IMR-90 (cell line): ENCODE results near the gene UCP1. TPM values are rescaled to one million over a fixed set of nuclear protein-coding genes. Genes with fewer than 3 reads are reported as not detected.

Experiments used
- ATAC-seq: fragments of 200-7000 bp; cut with Tn5 transposase; 2 replicates; pipeline ENCODE4 v1.9.1; 2020; ENCODE audit warnings: low read depth, mild to moderate bottlenecking, moderate library complexity
- BruUV-seq: library from RNA; stranded (reverse); fragments of 400-500 nt; replicated peaks from 2 replicates; lab custom pipeline; 2021; lab: Mats Ljungman, UMichigan
- CTCF ChIA-PET: fragments of 300-600 bp; formaldehyde crosslinking; extraction: SDS; loops from one replicate; lab custom pipeline; 2021; ENCODE audit warnings: antibody characterized with exemption; lab: Yijun Ruan, JAX
- POLR2A ChIA-PET: fragments of 300-600 bp; sonication (Branson Sonifier 250); formaldehyde crosslinking; loops from one replicate; lab custom pipeline; 2022; ENCODE audit warnings: antibody characterized with exemption; ENCODE audit not compliant: unreplicated experiment; lab: Charles Lee
- DNase-seq: peaks from one replicate; pipeline ENCODE4 v3.0.0; 2013
- H2AFZ ChIP-seq: replicated peaks from 2 replicates; pipeline ENCODE3; 2013; ENCODE audit warnings: low read length, mild to moderate bottlenecking; ENCODE audit not compliant: poor library complexity
- H2AK5ac ChIP-seq: 2 replicates; pipeline ENCODE4 v1.6.1; 2013; ENCODE audit warnings: low read depth, low read length, inconsistent platforms
- H2AK9ac ChIP-seq: replicated peaks from 2 replicates; pipeline ENCODE3; 2013; ENCODE audit warnings: mild to moderate bottlenecking, low read depth, low read length, moderate library complexity; ENCODE audit not compliant: poor library complexity
- H2BK120ac ChIP-seq: 2 replicates; pipeline ENCODE4 v1.6.1; 2013; ENCODE audit warnings: low read depth, low read length, inconsistent platforms
- H2BK15ac ChIP-seq: 3 replicates; pipeline ENCODE4 v1.6.1; 2013; ENCODE audit warnings: low read depth, low read length, inconsistent platforms
- H2BK20ac ChIP-seq: 2 replicates; pipeline ENCODE4 v1.6.1; 2013; ENCODE audit warnings: low read depth, mild to moderate bottlenecking, inconsistent platforms, low read length, moderate library complexity
- H2BK5ac ChIP-seq: 2 replicates; pipeline ENCODE4 v1.6.1; 2013; ENCODE audit warnings: mild to moderate bottlenecking, low read depth, low read length, inconsistent platforms; ENCODE audit not compliant: poor library complexity, severe bottlenecking
- H3K14ac ChIP-seq: replicated peaks from 2 replicates; pipeline ENCODE4 v1.6.1; 2013; ENCODE audit warnings: low read depth, low read length, inconsistent platforms
- H3K18ac ChIP-seq: 2 replicates; pipeline ENCODE4 v1.6.1; 2013; ENCODE audit warnings: low read depth, low read length, control low read depth
- H3K23ac ChIP-seq: 2 replicates; pipeline ENCODE4 v1.6.1; 2013; ENCODE audit warnings: low read depth, low read length, inconsistent platforms
- H3K27ac ChIP-seq: 2 replicates; pipeline ENCODE4 v1.5.1; 2013; ENCODE audit warnings: mild to moderate bottlenecking, control low read depth, low read length; ENCODE audit not compliant: insufficient read depth
- H3K27me3 ChIP-seq: 2 replicates; pipeline ENCODE4 v1.6.1; 2013; ENCODE audit warnings: low read length; ENCODE audit not compliant: control insufficient read depth, insufficient read depth
- H3K36me3 ChIP-seq: 2 replicates; pipeline ENCODE4 v1.6.1; 2013; ENCODE audit warnings: low read length, mixed read lengths; ENCODE audit not compliant: control insufficient read depth, insufficient read depth
- H3K4ac ChIP-seq: 2 replicates; pipeline ENCODE4 v1.6.1; 2013; ENCODE audit warnings: low read depth, low read length, inconsistent platforms
- H3K4me1 ChIP-seq: 2 replicates; pipeline ENCODE4 v1.6.1; 2013; ENCODE audit warnings: low read length, mixed read lengths; ENCODE audit not compliant: control insufficient read depth, insufficient read depth
- H3K4me2 ChIP-seq: 2 replicates; pipeline ENCODE4 v1.6.1; 2013; ENCODE audit warnings: low read depth, mild to moderate bottlenecking, control low read depth, low read length, moderate library complexity
- H3K4me3 ChIP-seq: 2 replicates; pipeline ENCODE4 v1.5.1; 2013; ENCODE audit warnings: low read depth, mild to moderate bottlenecking, control low read depth, low read length, moderate library complexity; ENCODE audit not compliant: insufficient read depth
- H3K56ac ChIP-seq: 2 replicates; pipeline ENCODE4 v1.6.1; 2013; ENCODE audit warnings: low read length, inconsistent platforms; ENCODE audit not compliant: insufficient read depth; ENCODE audit errors: extremely low read depth
- H3K79me1 ChIP-seq, 2 experiments: 2 replicates each; pipeline ENCODE4 v1.6.1; 2013; ENCODE audit warnings: low read length in 2 of 2, inconsistent platforms in 1 of 2, low read depth in 1 of 2
- H3K9ac ChIP-seq: 2 replicates; pipeline ENCODE4 v1.6.1; 2013; ENCODE audit warnings: low read depth, low read length, control low read depth
- H3K9me1 ChIP-seq: 2 replicates; pipeline ENCODE4 v1.6.1; 2013; ENCODE audit warnings: low read length, inconsistent platforms; ENCODE audit not compliant: insufficient read depth
- H3K9me3 ChIP-seq: 2 replicates; pipeline ENCODE4 v1.6.1; 2013; ENCODE audit warnings: low read length; ENCODE audit not compliant: control insufficient read depth, insufficient read depth
- H4K20me1 ChIP-seq: 2 replicates; pipeline ENCODE4 v1.6.1; 2013; ENCODE audit warnings: low read length, inconsistent platforms; ENCODE audit not compliant: insufficient read depth
- H4K5ac ChIP-seq: 2 replicates; pipeline ENCODE4 v1.6.1; 2013; ENCODE audit warnings: mild to moderate bottlenecking, low read depth, low read length, control low read depth
- H4K8ac ChIP-seq, 2 experiments: 2 replicates each; pipeline ENCODE4 v1.6.1; 2013; ENCODE audit warnings: low read depth in 2 of 2, low read length in 2 of 2, control low read depth in 1 of 2, inconsistent platforms in 1 of 2
- H4K91ac ChIP-seq: 2 replicates; pipeline ENCODE4 v1.6.1; 2013; ENCODE audit warnings: low read depth, low read length, inconsistent platforms; ENCODE audit not compliant: insufficient read depth
- CEBPB ChIP-seq: IDR thresholded peaks from 2 replicates; pipeline ENCODE4 v1.6.1; 2012; ENCODE audit warnings: low read depth, low read length, improper control_type of control experiment
- FOS ChIP-seq: fragments of 150-350 bp; IDR thresholded peaks from 2 replicates; pipeline ENCODE4 v1.6.1; 2016; ENCODE audit warnings: low read depth, low read length
- WGBS, 2 experiments: methylation state at CpG; one replicate each; pipeline versions ENCODE4 v1.1.5 to v1.1.7; 2013; ENCODE audit warnings: missing lambda C conversion rate in 2 of 2; ENCODE audit not compliant: insufficient read length in 1 of 2; ENCODE audit errors: extremely low coverage in 2 of 2; 5-methylcytosine and 5-hydroxymethylcytosine counted together
- dilution Hi-C: fragments of 300-500 bp; cut with HindIII; formaldehyde crosslinking; loops from one replicate; pipeline ENCODE4 v1.14.3; 2018; ENCODE audit warnings: low sequenced_read_pairs; ENCODE audit not compliant: unreplicated experiment
- in situ Hi-C: fragments of 300-500 bp; cut with MboI; formaldehyde crosslinking; loops from 3 replicates; pipeline ENCODE4 v1.14.3; 2019; ENCODE audit warnings: low sequenced_read_pairs, inconsistent platforms, mixed read lengths
- intact Hi-C: fragments of 100-400 bp; cut with micrococcal nuclease; formaldehyde crosslinking; loops from 2 replicates; pipeline ENCODE4 v1.10.0; 2022
- polyA plus RNA-seq, 3 experiments: library from polyadenylated mRNA; depleted of rRNA; stranded (reverse); fragments of >200 nt; gene quantifications; 2 replicates each; pipeline ENCODE4 v1.2.3, GENCODE V29; 2012; ENCODE audit warnings: low replicate concordance in 1 of 3
- total RNA-seq: library from RNA; depleted of rRNA; stranded (reverse); fragments of >200 nt; gene quantifications from 2 replicates; pipeline ENCODE4 v1.2.3, GENCODE V29; 2012

UCP1 gene
- total and polyA plus RNA-seq, 2 of the 4 experiments (the other 2 are of a cell fraction) = not detected

- peaks cover 48% of the 10 kb centered on the region for H3K27me3 ChIP-seq
- H4K91ac ChIP-seq = no peak overlapping the region
- H3K9me3 ChIP-seq = no peaks in the 10 kb centered on the region
- BruUV-seq = no TSS peak
- no peaks in the 10 kb centered on the region for H3K4me1 ChIP-seq
- in situ Hi-C loops = no loop called here
- H2BK20ac ChIP-seq = no peak overlapping the region
- no CpG with 5 or more reads among the region's 3 CpGs for WGBS, 2 experiments
- no peak overlapping the region for H3K4me3 ChIP-seq
- H2BK5ac ChIP-seq = no peak overlapping the region
- no peak overlapping the region for H4K8ac ChIP-seq
- TF ChIP-seq FOS (no peak), CEBPB (no peak)
- CTCF ChIA-PET = interaction anchor here (1.2 kb wide), 1 partner anchor 221 kb away, joined by 3 read pairs; no protein-coding TSS in a partner anchor
- no peak overlapping the region for H3K9ac ChIP-seq
- POLR2A ChIA-PET = no interaction called here
- H2BK15ac ChIP-seq = no peak overlapping the region
- no peak overlapping the region for H3K56ac ChIP-seq
- no peaks in the 10 kb centered on the region for H3K9me1 ChIP-seq
- no peaks in the 10 kb centered on the region for H4K20me1 ChIP-seq
- no peak overlapping the region for H2AK9ac ChIP-seq
- H2AK5ac ChIP-seq = no peak overlapping the region
- intact Hi-C loops = no loop called here
- DNase-seq (no peak), ATAC-seq (no peak)
- H3K4me2 ChIP-seq = no peak overlapping the region
- no peak overlapping the region for H2AFZ ChIP-seq
- no peak overlapping the region for H4K5ac ChIP-seq
- dilution Hi-C loops = no loop called here
- no peak overlapping the region for H3K4ac ChIP-seq
- H3K79me1 ChIP-seq = no peaks in the 10 kb centered on the region
- H3K36me3 ChIP-seq = no peaks in the 10 kb centered on the region
- H3K23ac ChIP-seq = no peak overlapping the region
- no peak overlapping the region for H3K18ac ChIP-seq
- no peak overlapping the region for H3K14ac ChIP-seq
- no peak overlapping the region for H2BK120ac ChIP-seq
- H3K27ac ChIP-seq = no peak overlapping the region
These were observed 12.3 kb upstream of the UCP1 start for GRCh38 chr4:140581078-140581477.
